Activated CD4-positive, alpha-beta T cell treated with anti-CD3 and anti-CD28 coated beads for 48 hours (primary cell): ENCODE data around the gene DOCK10.
A peak's percentile ranks its signal among the peaks of the same experiment; 100 is the strongest.
"Not testable (repeated sequence)": the region's sequence is repeated elsewhere in the genome, so short reads cannot be mapped to it uniquely, and the experiment has no call there.

ENCODE experiments used
- DNase-seq: peaks from one replicate; pipeline ENCODE4 v3.0.0-alpha.2; 2020

The DOCK10 gene

GRCh38 chr2:224941960-224942359 lies 100.3 kb downstream of the DOCK10 start:
- no peak for DNase-seq

GRCh38 chr2:224940618-224941017 lies 101.7 kb downstream of the DOCK10 start:
- DNase-seq = no peak

GRCh38 chr2:224938651-224939182 lies 103.6 kb downstream of the DOCK10 start:
- no peak for DNase-seq

- no peak for DNase-seq
Observed at GRCh38 chr2:224937887-224938286, 104.4 kb downstream of the DOCK10 start.

- no peak for DNase-seq
Observed at GRCh38 chr2:224934526-224935188, 107.6 kb downstream of the DOCK10 start.

- DNase-seq = no peak
Observed at GRCh38 chr2:224933431-224933830, 108.8 kb downstream of the DOCK10 start.

GRCh38 chr2:224932522-224932921 lies 109.7 kb downstream of the DOCK10 start:
- DNase-seq = no peak

- no peak for DNase-seq
Observed at GRCh38 chr2:224931956-224932355, 110.3 kb downstream of the DOCK10 start.

GRCh38 chr2:224930990-224931389 lies 111.3 kb downstream of the DOCK10 start:
- DNase-seq = no peak

GRCh38 chr2:224930124-224930523 lies 112.1 kb downstream of the DOCK10 start:
- DNase-seq = no peak

GRCh38 chr2:224929512-224929911 lies 112.8 kb downstream of the DOCK10 start:
- DNase-seq = no peak

GRCh38 chr2:224927646-224928173 lies 114.6 kb downstream of the DOCK10 start:
- DNase-seq = peak; percentile 76

GRCh38 chr2:224927011-224927410 lies 115.3 kb downstream of the DOCK10 start:
- no peak for DNase-seq

GRCh38 chr2:224925810-224926100 lies 116.5 kb downstream of the DOCK10 start:
- DNase-seq = no peak

- DNase-seq = no peak
Observed at GRCh38 chr2:224925061-224925809, 117.0 kb downstream of the DOCK10 start.

- no peak for DNase-seq
Observed at GRCh38 chr2:224924631-224925030, 117.6 kb downstream of the DOCK10 start.

GRCh38 chr2:224922142-224922727 lies 120.0 kb downstream of the DOCK10 start:
- DNase-seq = no peak

- no peak for DNase-seq
Observed at GRCh38 chr2:224919472-224920110, 122.7 kb downstream of the DOCK10 start.

- DNase-seq = no peak
Observed at GRCh38 chr2:224918626-224919471, 123.4 kb downstream of the DOCK10 start.

GRCh38 chr2:224917246-224917645 lies 125.0 kb downstream of the DOCK10 start:
- not testable (repeated sequence) for DNase-seq

- DNase-seq = no peak
Observed at GRCh38 chr2:224915136-224915535, 127.1 kb downstream of the DOCK10 start.

- DNase-seq = no peak
Observed at GRCh38 chr2:224910574-224910925, 131.7 kb downstream of the DOCK10 start.
